Measurements from ENCODE around the gene TOM1L2.

DNA sequence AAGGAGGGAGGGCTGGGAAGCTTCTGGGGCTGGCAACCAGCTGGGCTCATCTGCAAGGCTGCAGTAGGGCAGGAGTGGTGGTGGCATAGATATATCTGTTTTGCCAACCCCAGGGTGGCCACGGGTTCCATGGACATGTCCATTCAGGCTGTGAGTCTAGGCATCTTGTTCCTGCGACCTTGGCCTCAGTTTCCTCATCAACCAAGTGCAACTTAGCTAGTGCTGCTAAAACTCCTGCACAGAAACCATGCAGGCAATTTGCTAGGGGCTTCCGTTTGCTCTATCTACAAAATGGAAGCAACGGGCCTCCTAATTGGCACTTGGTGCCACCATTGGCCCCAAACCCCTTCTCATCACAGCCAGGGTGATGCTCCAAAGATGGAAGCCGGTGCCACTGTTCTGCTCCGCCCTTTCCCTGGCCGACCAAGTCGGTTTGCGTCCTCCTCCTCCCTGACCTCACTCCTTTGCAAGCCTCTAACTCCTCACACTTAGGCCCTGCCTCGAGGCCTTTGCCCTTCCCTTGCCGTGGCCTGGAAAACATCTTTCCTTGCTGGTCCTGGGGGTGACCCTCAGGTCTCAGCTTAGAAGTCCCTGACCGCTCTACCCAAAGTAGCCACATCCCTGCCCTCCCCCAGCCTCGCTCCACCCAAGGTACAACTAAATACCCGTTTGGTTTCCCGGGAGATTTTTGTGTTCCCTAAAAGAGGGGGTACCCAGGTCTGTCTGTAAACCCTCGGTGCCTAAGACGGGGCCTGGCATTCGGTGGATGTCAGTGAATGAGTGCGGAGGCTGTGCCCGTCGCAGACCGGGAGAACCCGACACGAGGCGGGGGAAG lies 136.6 kb downstream of the TOM1L2 start:
- no peak for TF ChIP-seq POLR2A (IDR thresholded peaks at IDR 0.05)
- TF ChIP-seq, protein P1, sequence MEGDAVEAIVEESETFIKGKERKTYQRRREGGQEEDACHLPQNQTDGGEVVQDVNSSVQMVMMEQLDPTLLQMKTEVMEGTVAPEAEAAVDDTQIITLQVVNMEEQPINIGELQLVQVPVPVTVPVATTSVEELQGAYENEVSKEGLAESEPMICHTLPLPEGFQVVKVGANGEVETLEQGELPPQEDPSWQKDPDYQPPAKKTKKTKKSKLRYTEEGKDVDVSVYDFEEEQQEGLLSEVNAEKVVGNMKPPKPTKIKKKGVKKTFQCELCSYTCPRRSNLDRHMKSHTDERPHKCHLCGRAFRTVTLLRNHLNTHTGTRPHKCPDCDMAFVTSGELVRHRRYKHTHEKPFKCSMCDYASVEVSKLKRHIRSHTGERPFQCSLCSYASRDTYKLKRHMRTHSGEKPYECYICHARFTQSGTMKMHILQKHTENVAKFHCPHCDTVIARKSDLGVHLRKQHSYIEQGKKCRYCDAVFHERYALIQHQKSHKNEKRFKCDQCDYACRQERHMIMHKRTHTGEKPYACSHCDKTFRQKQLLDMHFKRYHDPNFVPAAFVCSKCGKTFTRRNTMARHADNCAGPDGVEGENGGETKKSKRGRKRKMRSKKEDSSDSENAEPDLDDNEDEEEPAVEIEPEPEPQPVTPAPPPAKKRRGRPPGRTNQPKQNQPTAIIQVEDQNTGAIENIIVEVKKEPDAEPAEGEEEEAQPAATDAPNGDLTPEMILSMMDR (IDR thresholded peaks at IDR 0.05): no peak

All from uterus (tissue), 2 donors.